Left forelimb (tissue), 1 donor: ENCODE data around the gene ADCY2.

Experiments used
- DNase-seq: peaks from one replicate; pipeline ENCODE4 v3.0.0-alpha.2; 2018; ENCODE audit warnings: low spot score

Gene ADCY2

GRCh38 chr5:7869474-7870136, 473.7 kb downstream of the ADCY2 start:
- no peak for DNase-seq

- no peak for DNase-seq
Observed at GRCh38 chr5:7871653-7872052, 475.7 kb downstream of the ADCY2 start.

DNA sequence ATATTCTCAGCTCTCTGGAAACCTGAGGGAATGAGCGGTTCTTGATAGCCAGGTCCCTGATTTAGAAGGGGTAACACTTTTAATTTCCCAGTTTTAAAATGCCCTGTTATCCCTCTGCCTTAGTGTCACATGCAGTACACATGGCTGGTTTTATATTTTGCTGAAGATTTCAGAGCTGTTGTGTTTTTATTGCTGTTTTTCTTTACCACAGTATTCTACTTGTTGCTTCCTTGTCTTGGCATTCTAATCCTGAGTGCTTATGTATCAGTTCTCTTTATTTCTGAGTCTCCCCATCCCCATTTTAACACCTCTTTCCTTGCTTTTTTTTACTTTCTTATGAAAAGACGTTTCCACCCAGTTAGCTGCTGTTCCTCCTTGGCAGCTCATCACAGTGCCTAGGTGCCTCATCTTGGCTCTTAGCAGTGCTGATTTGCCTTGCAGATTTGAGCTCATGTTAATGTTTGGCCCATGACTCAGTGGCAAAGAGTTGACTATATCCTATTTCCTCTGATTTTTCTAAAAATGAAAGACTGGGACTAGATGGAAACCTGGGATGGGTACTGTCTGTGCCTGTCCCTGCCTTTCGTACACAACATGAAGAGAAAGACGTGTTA, 476.7 kb downstream of the ADCY2 start:
- no peak for DNase-seq

DNA sequence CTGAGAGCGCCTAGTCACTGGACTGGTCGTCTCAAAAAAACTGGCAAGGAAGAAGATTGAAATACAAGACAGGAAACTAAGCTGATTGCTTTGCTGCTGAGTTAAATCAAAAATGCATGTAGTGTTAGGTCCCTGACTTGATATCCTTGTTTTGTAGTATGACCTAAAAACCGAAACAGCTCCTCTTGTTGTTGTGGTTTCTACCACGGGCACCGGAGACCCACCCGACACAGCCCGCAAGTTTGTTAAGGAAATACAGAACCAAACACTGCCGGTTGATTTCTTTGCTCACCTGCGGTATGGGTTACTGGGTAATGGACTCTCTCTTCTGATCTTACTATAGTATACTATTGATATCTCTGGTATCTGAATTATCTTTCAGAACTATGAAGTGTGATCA, 477.3 kb downstream of the ADCY2 start:
- DNase-seq: no peak

DNA sequence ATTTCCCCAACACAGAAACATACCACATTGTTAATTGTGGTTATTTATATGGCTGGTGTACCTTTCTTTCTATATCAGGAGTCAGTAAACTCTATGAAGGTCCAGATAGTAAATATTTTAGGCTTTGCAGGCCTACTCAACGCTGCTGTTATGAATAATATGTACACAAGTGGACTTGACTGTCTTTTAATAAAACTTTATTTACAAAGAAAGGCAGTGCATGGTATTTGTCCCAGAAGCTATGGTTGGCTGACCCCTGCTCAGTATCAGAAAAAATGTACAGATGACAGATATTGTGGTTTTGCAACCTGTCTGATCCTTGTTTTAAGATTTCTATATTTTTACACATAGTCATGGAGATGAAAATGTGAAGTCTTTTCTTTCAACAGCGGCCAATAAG, 478.7 kb downstream of the ADCY2 start:
- no peak for DNase-seq

- no peak for DNase-seq
Observed at GRCh38 chr5:7875151-7875550, 479.2 kb downstream of the ADCY2 start.

DNA sequence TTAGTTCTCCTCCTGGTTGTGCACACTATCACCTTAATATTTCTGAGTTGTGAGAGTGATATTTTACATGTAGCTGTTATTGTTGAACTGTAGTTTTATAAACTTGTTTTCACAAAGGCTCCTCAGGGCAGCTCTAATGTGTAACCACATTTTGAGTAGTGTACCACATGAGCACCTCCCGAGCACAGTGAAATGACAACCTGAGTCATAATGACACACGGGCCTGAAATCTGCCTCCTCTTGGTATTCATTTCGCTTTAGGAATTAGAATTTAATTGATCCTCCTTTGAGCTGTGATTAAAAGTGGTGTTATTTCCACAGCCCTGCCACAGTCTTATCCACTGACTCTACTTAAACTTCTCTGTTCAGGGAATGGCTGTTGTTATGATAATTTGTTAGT, 480.9 kb downstream of the ADCY2 start:
- no peak for DNase-seq

DNA sequence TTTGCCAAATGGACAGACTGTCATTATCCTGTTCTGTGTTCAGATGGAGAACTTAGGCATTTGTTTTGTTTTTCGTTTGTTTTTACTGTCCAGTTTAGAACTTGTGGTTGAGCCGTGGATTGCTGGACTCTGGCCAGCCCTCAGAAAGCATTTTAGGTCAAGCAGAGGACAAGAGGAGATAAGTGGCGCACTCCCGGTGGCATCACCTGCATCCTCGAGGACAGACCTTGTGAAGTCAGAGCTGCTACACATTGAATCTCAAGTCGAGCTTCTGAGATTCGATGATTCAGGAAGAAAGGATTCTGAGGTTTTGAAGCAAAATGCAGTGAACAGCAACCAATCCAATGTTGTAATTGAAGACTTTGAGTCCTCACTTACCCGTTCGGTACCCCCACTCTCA, 481.9 kb downstream of the ADCY2 start:
- no peak for DNase-seq

GRCh38 chr5:7878381-7878873, 482.5 kb downstream of the ADCY2 start:
- no peak for DNase-seq
